Esophagus squamous epithelium (tissue), 4 donors: ENCODE measurements around the gene POLR3H.

ENCODE experiments used
- CTCF ChIP-seq, 6 experiments: fragments of 450-650 bp in 4 of 6; fragments of 200-600 bp in 2 of 6; sonication (generic) in 2 of 6; IDR thresholded peaks; one replicate each; pipeline ENCODE4 v1.5.1; 2016 to 2019; ENCODE audit warnings: antibody characterized with exemption in 6 of 6, mild to moderate bottlenecking in 4 of 6, moderate library complexity in 4 of 6
- POLR2A ChIP-seq, 4 donors: fragments of 450-650 bp; IDR thresholded peaks; one replicate each; pipeline ENCODE4 v1.6.1; 2017; ENCODE audit warnings: antibody characterized with exemption in 4 of 4, mild to moderate bottlenecking in 4 of 4, moderate library complexity in 3 of 4

- TF ChIP-seq CTCF (IDR thresholded peaks at IDR 0.05) (no peak), POLR2A (IDR thresholded peaks at IDR 0.05) (no peak)
Measured at GRCh38 chr22:41562461-41562860, 18.2 kb upstream of the POLR3H start.
